Erythroblast (primary cell): ENCODE data around the gene RHEBL1.

Experiments used
- GATA1 ChIP-seq: IDR thresholded peaks from 2 replicates; pipeline ENCODE4 v1.6.1; 2011; ENCODE audit warnings: low read depth, mild to moderate bottlenecking, control low read depth, low read length, moderate library complexity
- POLR2A ChIP-seq: IDR thresholded peaks from 2 replicates; pipeline ENCODE4 v1.6.1; 2011; ENCODE audit warnings: mild to moderate bottlenecking, low read length

DNA sequence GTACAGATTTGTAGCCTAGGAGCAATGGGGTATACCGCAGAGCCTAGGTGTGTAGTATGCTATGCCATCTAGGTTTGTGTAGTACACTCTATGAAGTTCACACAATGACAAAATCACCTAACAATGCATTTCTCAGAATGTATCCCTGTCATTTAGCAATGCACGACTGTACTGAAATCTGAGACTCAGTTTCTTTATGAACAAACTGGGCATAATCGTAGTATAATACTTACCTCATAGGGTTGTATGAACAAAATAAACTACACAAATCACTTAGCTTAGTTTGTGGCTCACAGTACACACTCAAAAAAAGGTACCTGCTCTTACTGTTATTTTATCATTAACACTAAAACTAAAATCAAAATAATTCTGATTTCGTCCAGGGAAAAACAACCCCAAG lies 44.3 kb downstream of the RHEBL1 start:
- TF ChIP-seq POLR2A (no peak), GATA1 (no peak)
